Fibroblast of skin of left biceps (primary cell): ENCODE data around the gene KRT83.
"Not testable (repeated sequence)": the region's sequence is repeated elsewhere in the genome, so short reads cannot be mapped to it uniquely, and the experiment has no call there.

ENCODE experiments used
- DNase-seq, 2 experiments: peaks; one replicate each; pipeline ENCODE4 v3.0.0-alpha.2; 2013; ENCODE audit warnings: low read depth in 2 of 2

KRT83 gene

DNA sequence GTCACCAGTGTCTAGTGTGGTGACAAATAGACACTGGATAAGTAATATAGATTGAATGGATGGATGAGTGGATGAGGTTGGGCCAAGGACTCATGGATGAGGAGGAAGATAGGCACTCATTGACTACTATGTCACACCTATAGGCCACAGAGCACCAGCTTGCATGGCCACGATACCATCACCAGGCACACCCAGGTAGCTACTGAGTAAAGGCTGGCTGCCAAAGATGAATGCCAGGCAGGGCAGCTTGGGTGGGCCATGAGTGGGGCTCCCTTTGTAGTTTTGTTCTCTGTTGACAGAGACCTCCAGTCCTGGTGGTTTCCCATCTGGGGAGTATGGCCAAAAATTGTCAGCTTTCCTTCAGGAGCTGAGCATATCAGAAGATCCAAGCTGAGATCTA, 11.2 kb upstream of the KRT83 start:
- DNase-seq, result no peak

DNA sequence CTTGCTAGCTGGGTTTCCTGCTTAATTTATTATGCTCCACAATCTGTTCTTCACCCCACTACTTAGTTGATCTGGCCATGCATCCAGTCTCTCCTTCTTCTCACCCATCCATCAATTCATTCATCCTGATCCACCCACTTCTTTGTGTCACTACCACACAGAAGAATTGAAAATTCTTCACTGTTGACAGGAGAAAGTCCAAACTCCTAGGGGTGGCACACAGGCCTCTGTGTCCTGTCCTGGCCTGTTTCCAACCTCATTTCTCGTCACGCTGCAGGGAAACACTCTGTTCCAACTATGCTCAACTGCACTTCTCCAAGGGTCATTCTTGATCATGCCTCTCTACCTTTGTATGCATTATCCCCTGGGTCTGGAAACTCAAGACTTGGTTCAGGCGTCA, 10.6 kb upstream of the KRT83 start:
- no peak for DNase-seq

DNA sequence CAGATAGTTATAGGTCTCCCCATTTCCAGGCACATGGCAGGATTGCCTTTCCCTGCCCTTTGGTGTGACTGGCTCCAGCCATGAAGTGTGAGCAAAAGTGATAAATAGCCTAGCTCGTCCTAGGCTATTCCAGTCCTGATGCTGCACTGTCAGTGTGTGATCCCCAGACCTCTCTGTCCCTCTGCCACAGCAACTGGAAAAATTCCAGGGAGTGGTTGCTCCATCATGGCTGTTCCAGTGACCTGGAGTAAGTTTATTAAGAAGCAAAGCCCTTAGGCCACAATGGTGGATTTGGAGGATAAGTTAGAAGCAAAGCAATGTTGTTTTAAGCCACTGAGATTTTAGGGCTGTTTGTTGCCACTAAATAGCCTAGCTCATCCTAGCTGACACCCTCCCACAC, 9.8 kb upstream of the KRT83 start:
- DNase-seq, result no peak

DNA sequence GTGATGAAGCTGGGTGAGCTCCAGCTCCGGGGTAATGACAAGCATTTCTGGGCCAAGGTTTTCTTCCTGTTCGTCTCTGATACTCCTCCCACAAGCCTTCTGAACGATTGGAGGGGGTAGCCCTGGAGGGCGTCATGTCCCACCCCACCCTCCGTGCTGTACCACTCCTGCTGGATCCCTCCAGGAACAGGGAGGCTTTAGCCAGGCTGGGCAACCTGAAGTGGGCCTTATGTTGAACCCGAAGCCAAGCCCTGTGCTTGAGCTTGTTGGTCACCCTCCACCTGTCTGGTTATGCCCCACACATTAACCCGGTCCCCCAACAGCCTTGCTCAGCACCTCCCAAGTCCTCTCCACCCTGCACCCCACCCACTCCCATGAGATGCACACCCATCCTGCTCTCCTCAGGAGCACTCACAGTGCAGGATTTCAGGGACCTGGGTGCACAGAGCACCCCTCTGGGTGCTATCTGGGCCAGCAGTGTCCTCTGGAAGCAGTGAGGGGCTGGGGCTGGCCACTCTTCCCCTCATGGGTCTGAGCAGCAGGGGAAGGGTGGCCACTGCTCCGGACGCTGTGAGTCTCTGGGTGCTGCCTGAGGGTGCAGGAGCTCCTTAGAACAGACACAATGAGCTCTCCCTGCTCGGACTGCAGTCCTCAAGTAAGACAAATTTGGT, 6.8 kb upstream of the KRT83 start:
- DNase-seq, result no peak

DNA sequence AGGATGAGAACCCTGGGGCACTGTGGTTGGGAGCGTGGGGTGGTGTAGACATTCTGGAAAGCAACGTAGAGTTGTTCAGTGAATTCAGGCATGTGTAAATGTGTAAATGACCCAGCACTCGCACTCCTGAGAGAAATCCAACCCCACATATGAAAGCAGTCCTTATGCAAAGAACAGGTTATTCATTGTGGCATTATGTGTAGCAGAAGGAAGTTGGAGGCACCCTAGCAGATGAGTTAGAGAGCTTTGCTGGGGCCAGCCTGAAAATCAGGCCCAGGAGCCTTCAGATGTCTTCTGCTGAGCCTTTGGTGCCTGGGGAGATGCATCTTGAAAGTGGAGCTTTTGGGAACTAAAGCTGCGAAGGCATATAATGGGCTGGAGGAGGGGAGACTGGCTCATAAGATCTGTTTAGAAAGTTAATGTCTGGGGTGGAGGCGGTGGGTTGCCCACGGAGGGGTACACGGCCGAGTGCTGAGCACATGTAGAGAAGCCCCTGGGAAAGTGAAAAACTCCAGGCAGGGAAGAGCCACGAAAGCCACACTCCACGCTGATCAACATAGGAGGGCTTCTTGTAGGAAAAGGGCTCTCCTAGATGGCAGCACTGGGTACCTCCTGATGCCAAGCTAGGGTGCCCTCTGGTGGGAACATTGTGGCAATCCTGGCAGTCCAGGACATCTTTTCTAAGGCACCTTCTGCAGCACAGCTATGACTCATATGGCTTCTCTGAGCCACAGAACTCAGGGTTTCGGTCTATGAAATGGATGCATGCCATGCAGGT, 6.0 kb upstream of the KRT83 start:
- DNase-seq, result peak; percentile 52 to 53

DNA sequence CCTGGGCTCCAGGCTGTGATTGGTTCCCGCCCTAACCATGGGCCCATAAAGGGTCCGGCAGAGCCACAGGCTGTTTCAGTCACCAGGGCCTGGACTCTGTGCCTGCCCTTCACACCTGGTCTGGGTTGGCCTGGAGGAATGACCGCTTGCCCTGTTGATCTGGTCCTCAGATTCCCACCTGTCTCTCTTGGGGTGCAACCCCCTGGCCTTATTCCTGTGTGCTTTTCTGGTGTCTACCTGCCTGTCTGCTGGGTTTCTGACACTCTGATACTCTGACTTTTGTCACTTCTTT, 2.9 kb upstream of the KRT83 start:
- no peak for DNase-seq

DNA sequence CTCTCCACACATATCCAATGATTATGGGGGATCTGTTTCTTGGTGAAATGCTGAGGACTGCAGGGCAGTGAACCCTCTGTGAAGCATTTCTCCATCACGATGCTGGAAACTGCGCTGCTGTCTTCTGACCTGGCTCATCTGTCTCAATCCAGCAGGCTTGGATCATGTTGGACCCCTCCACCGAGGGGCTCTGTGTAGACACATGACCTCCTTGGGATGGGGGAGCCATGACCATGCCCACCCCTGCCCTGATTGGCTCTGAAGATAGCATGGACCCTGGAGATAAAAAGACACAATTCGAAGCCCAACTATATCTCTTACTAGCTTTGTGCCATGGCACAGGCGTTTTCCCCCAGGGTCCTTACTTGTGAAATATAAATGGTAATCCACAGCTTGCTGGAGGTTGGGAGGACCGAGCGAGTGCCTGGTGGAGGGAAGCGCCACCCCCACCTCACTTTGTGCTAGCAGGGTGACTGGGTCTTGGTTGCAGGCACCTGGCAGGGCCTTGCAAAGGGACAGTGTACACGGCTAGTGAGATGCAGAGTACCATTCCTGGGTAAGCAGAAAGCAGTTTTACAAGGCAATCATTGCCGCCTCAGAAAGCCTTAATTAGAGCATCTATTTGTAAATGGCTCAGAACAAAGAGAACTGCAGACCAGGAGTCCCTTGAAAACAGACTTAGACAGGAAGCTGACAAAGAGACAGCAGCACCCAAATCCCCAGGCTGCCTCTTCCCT, 2.4 kb upstream of the KRT83 start:
- DNase-seq, result no peak

DNA sequence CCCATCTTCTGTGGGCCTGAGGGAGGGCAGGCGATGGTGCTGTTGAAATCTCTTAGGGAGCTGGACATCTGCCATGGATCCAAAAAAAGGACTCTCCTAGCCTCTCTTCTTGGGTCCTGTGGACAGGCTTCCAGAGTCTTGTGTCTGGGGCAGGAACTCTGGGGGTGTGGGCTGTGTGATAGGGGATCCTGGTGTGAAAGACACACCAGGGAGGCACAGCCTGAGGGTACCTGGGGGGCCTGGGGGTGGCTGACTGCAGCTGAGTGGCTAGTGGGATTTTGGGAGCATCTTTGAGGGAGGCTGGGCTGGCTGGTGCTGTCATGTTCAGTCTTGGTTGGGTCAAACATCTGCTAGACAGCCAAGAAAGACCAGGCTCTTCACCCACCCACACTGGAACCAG, 1.8 kb upstream of the KRT83 start:
- no peak for DNase-seq

DNA sequence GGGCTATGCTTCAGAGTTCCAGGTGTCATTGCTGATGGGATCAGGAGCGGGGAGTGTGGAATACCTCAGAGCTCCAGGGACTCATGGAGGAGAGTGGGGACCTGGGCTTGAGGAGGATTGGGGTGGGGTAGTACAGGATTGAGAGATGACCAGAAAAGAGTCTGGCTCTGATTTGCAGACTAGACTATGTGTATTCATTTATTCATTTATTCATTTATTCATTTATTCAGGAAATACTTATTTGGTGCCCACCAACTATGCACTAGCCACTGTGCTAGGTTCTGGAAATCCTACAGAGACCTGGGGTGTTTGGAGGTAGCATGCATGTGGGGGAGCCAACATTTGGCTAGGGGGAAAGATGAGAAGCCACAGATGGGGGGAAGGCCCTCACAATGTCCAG, 871 bp upstream of the KRT83 start:
- no peak for DNase-seq

DNA sequence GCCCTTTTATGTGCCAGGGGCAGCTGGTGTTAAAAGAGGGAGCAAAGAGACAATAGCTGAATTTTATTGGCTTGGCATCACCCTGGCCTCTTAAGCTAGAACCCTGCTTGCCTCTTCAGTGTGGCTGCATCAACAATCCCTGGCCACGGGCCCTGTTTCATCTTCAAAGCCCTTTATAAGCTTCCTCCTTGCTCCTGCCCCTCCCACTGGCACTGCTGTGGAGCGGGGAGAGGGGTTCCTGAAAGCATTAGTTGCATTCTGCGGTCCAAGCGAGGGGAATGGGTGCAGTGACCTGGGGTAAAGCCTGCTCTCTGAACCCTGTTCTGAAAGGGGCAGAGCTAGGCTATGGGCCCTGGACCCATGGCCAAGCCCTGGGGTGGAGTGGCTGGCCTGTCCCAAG, 220 bp upstream of the KRT83 start:
- no peak for DNase-seq

DNA sequence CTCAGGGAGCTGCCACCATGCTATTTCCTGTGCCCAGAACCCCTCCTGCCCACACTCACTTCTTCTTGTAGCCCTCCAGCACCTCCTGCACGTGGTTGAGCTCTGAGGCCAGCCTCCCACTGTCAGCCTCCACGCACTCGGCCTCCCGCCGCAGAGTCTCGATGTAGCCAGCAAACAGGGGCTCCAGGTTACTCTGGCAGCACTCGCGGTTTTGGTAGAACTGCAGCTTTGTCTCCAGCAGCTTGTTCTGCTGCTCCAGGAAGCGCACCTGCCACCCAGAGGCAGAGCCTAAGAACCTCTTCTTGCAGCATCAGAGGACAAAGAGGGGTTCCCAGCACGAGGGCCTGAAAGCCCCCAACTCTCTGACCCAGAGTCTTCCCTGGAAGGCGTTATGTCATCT, 2.1 kb downstream of the KRT83 start:
- DNase-seq, result no peak

DNA sequence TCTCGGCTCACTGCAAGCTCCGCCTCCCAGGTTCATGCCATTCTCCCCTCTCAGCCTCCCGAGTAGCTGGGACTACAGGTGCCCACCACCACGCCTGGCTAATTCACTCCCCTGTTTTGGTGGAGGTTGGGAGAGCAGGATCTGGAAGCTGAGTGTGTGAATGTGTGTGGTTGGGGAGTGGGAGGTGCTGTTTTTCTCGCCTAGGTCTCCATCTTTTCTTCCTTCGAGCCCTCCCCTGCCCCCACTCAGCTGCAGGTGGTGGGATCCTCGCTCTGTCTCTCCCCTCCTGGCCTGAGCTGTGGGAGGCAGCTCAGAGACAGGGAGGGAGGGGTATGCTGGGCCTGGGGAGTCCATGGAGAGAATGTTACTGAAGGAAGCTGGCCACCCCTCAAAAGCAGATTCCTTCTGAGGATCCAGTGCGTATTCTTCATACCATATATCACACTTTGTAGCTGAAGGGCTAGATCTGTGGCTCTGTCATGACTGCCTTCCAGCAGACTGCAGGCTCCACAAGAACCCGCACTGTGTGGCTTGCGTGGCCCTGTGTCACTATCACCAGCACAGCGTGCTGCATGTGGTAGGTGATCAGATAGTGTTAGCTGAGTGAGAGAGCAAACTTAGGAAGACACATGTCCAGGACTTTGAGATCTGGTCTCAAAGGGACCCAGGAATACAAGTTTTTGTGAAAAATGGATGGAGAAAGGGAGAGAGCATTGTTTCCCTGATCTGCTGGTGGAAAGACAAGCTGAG, 2.8 kb downstream of the KRT83 start:
- no peak for DNase-seq

DNA sequence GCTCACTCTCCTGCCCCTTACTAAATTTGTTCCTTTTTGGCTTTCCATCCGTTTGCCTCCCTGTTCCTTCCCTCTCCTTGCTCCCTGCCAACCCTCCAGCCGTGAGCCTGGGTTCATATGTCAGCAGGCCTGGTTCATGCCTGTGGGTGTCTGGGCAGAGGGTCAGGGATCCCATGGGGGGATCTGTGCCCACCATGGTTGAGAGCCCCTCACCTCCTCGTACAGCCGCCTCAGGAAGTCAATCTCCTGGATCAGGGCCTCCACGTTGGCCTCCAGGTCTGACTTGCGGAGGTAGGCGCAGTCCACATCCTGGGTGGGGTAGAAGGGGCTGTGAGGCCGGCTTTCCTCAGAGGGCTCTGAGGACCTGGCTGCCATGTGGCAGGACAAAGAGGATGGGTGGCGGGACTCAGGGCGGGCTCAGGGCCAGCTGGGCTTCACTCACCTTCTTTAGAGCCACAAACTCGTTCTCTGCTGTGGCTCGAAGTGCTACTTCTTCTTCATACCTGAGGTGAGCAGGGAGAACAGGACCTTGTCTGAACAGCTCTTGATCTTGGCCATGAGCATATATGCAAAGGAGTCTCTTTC, 3.6 kb downstream of the KRT83 start:
- DNase-seq, result no peak

DNA sequence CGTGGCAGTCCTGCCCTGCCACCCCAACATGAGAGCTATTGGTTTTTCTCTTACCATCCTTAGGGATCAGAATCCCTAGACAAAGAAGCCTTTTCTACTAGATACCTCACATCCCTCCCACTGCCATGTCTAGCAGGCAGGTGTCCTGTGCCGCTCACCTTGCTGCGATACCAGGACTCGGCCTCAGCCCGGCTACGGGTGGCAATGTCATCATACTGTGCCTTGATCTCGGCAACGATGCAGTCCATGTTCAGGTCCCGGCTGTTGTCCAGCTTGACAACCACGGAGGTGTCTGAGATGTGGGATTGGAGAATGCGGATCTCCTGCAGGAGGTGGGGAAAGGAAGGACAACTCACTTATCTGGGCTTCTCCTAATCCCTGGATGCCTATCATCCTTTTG, 4.5 kb downstream of the KRT83 start:
- no peak for DNase-seq

DNA sequence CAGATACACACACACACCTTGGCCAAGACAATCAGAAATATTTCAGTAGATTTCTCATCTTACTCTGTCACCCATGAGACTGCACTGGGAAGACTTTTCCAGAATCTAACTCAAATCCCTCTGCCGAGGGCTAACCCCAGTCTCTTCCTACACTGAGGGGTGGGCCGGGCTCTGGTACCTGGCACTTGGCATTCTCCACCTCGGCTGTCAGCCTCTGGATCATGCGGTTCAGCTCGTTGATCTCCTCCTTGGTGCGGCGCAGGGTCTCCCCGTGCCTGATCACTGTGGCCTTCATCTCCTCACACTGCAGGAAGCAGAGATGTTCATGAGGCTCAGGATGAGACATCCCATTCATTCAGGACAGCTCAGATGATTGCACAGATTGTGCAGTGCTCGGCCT, 4.9 kb downstream of the KRT83 start:
- no peak for DNase-seq

DNA sequence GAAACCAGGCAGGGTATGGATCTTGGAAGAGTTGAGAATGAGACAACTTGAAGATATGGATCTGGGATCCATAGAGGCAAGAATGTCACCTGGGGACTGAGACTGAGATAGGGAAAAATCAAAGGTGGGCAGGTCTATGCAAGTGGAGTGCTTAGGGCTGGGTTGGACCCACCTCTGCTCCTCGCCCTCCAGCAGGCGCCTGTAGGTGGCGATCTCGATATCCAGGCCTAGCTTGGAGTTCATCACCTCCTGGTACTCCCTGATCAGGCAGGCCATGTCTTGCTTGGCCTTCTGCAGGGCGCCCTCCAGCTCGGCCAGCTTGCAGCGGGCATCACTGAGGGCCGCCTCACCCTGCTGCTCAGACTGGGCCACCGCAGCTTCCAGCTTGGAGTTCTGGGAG, 5.5 kb downstream of the KRT83 start:
- not testable (repeated sequence) for DNase-seq

DNA sequence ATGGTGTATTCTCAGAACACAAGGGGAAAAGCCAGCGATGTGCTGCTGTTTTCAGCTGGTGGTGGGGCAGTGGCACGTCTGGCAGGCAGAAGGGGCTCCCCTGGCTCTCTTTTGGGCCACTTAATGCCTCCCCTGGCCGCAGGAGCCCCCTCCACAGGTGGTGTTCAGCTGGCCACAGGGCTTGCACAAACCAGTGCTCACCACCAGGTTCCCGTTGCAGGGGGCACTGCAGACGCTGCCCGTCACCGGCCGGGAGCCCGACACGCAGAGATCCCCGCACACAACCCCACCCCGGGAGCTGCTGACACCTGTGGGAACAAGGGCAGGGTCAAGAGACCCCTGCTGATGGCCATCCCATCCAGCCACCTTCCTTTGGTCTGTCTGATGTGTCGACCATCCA, 6.7 kb downstream of the KRT83 start:
- no peak for DNase-seq

DNA sequence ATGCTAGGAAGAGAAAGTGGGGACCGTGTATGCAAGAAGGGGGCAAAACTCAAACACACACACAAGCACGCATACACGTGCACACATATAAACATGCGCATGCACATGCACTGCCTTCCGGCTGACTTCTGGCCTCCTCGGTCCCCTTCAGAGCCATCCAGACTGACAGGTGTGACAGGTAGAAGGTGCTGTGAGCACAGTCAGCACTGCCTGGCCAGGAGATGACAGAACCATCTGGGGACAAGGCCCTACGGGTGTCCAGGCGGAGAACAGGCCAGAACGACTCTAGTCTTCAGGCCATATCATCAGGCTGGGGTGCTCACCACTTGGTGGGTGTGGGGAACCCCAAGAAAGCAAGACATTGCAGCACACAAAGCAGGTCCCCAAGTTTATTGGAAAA, 7.3 kb downstream of the KRT83 start:
- no peak for DNase-seq

DNA sequence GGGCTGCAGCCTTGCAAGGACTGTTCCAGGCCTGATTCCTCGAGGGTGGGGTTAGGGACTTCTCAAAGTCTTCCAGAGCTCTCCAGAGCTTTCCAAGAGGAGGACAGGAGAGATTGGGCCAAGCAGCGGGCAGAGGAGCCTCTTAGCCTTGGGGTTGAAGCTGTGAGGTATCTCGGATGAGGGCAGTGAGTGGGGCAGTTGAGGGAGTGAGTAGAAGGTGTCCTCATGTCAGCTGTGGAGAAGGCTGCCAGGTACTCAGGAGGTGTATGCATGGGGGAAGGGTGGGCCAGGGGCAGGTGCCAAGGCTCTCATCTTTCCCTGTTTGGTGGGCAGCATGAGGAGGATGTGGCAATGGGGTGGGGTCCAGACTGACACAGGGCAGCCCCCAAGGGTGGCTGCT, 7.7 kb downstream of the KRT83 start:
- no peak for DNase-seq

DNA sequence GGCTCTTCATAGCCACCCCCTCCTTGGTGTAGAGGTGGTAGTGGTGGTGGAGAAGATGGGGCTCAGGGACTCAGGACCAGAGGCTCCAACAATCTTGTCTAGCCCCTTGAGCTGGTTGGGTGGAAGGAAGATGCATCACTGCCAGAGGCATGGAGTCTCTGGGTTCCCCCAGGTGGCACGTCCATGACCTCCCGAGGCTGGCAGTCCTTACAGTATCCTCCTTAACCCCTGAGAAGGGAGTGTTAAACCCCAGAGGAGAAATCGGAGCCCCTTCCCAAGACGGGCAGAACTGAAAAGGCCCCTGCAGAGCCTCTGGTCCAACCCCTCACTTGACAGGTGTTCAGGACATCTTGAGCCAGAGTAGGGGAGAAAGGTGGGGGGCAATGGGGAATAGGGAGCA, 9.1 kb downstream of the KRT83 start:
- no peak for DNase-seq

DNA sequence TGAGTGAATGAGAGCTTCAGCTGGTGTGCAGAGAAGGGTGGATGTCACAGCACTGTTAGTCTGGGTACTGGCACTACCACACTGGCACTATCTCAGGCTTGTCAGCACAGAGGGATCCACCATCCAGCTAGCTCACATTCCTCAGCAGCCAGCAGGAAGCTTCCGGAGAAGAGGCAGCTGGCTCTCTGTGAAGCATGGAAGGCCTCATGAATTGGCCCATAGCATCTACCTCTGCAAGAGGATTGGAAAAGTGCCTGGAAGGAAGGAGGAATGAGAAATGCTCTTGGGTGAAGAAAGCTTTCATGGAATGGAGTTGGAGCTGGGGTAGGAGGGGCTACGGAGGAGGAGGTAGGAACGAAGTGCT, 9.9 kb downstream of the KRT83 start:
- DNase-seq, result no peak

DNA sequence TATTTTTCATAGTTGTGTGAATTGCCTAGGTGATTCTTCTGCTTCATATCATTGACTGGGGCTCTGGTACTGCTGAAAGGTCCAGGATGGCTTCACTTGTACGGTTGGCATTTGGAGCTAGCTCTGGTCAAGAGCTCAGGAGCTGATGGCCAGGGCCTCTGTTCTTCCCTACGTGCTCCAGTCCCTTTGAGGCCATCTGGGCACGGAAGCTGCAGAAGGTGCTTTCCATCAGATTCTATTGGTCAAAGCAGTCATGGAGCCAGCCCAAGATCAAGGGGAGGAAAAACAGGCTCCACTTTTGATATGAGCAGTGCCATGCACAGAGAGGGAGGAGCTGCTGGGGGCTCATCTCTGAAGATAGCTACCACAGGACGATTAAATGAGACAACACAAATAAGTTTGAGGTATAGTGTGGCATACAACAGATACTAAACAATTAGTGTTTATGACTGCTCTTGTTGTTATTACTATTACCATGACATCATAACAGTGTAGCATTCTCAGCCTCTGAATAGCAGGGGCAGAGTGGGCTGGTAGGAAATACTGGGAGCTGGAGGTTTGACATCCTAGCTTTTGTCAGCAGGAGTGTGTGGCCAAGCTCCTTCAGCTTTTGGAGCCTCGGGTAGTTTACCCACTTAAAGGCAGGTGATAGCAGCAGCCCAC, 10.4 kb downstream of the KRT83 start:
- DNase-seq, result no peak
